Epidermal melanocyte (primary cell): ENCODE results near the gene EXOSC5.
"Not testable (repeated sequence)": the region's sequence is repeated elsewhere in the genome, so short reads cannot be mapped to it uniquely, and the experiment has no call there.

Source experiments
- DNase-seq: peaks from one replicate; pipeline ENCODE4 v3.0.0; 2011; ENCODE audit warnings: low spot score; ENCODE audit not compliant: insufficient read length

EXOSC5 gene

DNA sequence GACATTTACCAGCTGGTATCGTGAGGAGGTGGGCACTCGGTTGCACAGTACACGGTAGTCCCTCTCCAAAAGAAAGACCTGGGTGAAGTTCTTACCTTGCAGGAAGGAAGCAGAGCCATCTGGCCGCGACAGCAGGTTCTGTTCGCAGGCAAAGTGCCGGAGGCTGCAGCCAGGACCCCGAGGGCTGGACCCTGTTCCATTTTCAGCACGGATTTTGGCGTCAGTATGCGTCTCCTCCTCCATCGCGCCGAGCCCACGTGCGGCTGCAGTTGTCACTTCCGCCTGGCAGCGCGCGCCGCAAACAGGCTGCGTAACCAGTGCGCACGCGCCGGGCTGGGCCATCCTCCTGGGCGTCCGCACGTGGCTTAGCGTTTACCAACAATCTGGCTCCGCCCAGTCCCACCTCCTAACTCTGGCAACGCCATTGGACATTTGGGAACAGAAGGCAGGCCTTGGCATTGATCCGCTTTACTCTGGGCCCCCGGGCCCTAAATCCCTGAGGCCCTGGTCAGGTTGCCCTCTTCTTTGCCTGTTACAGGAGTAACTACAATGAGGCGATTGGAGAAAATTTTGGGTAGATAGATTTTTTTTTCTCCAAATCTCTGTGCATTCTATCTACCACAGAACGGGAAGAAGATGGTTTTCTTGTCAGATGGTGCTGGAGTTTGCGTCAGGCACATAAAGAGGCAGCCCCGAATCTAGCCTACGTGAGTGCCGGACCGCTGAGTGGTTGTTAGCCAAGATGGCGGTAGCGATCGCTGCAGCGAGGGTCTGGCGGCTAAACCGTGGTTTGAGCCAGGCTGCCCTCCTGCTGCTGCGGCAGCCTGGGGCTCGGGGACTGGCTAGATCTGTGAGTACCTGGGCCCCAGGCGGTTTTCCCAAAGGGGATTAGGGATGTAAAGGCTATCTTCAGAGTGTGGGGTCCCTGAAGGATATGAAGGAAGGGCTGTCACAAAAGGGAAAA is at the start of gene EXOSC5, which contains the start of gene BCKDHA:
EXOSC5 (minus strand) TSS at position 274 of the 964 bp plus-strand sequence; CDS start at position 243, 31 bp downstream.
BCKDHA (plus strand) TSS at position 733 of the 964 bp plus-strand sequence; CDS start at position 743, 10 bp downstream.
- peak; percentile 95 for DNase-seq

DNA sequence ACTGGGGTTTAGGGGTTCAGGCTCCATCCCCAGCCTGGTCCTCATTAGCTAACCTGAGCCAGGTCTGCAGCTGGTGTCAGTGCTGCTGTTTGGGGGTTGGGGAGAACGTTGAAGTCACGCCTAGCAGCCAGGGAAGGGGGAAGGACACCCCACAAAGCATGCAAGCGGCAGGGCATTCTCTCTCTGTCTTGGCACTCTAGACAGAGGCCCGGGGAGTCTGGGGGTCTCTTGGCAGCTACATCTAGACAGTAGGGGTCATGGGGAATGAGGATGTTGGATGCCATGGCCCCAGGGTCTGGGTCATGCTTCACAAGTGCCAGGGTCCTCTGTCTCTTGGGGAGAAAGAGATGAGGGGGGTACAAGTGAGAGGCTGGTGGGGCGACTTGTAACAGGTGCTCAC is 48.4 kb upstream of the EXOSC5 start:
- DNase-seq, result no peak

DNA sequence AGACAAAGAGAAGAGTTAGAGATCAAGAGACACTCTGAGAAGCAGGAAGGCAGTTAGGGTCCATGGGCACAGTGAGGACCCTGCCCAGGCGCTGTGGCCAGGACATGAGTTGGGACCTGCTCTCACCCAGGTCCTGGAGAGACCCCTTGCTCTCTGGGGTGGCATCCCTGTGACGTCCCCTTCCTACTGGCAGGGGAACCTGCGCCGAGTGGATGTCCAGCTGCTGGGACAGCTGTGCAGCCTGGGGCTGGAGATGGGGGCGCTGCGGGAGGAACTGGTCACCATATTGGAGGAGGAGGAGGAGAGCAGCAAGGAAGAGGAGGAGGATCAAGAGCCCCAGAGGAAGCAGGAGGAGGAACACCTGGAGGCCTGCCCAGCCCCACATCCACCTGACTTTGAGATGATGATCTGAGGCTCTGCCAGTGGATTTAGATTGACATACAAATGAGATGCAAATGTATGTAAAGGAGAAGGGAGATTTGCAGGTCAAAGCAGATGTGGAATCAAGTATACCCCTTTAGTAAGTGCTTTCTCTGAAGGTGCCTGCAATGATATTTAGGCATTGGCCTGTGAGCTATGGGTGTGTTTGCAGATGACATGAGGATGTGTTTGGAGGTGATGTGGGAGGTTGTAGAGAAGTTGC is 46.8 kb upstream of the EXOSC5 start:
- DNase-seq, result no peak

DNA sequence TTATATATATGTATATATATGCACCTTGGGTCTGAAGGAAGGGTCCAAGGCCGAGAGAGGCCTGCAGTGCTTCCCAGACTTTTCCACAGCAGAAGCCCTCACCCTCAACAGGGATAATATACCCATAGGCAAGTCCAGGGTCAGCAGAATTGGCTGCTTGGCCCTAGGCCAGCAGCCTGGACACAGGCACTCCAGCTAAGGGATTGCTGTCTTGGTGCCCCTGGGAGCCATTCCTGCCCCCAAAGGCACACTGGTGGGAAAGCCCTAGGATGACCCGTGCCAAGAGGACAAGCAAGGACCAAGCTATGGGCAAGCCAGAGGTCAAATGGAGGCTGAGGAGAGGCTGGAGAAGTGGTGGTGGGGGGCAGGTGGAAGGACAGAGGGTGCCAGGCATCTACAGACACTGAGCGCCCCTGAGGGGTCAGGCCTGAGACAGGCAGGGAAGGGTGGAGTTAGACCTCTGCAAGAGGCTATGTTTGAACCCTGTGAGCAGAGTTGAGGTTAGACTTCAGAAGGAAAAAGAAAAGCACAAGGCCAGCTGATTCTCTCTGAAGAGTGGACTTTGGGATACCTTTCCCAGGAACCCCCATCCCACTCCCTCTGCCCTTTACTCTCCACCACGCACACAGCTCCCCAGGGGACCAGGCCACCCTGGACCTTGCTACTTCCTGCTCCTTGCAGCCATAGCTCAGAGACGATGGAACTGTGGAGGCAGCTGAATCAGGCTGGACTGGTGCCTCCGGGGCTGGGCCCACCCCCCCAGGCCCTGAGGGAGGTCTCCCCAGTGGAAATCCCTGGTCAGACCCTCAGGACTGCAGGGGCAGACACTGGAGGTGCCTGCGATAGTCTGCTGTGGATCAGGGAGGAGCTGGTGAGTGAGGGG is 45.6 kb upstream of the EXOSC5 start, which contains the start of gene ERICH4:
ERICH4 (plus strand) TSS at position 684 of the 883 bp plus-strand sequence; CDS start at position 698, 14 bp downstream.
- DNase-seq, result no peak

DNA sequence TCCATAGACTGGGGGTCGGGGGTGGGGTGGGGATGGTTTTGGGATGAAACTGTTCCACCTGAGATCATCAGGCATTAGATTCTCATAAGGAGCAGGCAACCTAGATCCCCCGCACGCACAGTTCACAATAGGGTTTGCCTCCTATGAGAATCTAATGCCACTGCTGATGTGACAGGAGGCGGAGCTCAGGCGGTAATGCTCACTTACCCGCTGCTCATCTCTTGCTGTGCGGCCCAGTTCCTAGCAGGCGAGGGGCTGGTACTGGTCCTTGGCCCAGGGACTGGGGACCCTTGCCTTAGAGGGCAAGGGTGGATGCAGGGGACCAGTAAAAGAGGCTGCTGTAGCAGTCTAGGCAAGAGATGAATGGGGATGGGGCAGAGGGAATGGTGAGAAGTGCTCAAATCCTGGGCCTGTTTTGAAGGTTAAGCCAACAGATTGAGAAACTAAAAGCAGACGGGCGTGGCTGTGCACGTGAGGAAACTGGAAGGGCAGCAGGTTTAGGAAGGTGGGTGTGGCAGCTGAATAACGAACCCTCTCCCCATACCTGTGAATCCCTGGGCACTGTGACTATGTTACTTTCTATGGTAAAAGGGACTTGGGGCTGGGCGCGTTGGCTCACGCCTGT is 44.3 kb upstream of the EXOSC5 start:
- DNase-seq, result no peak

DNA sequence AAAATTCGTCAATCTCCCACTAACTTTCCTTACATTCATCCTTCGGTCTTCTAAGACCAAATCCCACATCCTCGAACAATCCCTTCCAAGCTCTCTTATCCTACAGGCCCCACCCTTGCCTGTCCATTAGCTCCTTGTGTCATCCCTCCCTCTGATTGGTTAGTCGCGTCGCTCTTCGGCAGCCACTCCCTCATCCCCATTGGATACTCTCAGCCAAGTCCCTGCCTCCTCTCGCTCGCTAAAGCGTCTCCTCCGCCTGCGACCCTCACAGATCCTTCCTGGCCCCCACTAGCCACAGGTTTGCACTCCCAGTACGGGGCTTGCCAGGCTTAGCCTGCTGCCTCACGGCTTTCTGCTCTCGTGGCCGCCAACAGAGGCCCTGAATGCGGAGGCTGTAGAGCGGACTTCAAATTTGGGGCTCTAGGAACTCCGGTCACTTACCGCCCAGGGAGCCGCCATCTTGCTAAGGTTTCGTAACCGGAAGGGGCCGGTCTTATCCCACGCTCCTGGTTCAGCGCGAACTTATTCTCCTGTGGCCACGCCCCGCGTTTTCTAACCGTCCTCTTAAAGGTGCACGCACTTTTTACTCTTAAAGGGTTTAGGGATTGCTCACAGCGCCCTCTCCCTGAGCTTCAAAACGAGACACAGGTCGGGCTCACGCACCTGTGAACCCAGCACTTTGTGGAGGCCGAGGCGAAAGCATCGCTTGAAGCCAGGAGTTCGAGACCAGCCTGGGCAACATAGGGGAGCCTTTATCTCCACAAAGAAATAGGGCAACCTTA is 42.5 kb upstream of the EXOSC5 start, which contains the start of gene DMAC2:
DMAC2 (minus strand) TSS at position 472 of the 782 bp plus-strand sequence; CDS start at position 459, 13 bp downstream.
- DNase-seq, result peak; percentile 99

DNA sequence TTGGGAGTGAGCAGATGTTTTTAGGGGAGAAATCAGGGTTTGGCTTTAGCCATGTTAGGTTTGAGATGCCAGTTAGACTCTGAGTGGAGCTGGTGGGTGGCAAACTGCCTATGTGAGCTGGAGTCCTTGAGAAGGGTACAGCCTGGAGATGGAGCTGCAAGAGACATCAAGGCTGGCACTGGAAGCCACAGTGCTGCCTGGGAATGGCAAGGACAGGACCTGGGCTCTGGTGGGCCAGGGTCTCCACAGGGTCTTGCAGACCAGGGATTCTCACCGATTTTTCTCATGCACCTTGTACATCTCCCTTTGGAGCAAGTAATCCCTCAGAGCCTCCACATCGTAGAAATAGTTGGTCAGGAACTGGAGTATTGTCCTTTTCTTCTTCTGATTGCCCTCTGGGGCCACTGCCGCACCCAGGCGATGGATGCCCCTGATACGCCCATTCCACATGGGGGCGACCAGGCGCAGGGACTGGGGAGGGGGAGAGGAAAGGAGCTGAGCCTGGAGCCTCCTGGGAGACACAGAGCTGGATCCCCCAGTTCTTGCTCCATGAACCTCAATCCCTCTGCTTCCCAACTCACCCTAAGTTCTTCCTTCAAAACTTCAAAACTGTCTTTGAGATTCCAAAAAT is 40.9 kb upstream of the EXOSC5 start:
- no peak for DNase-seq

DNA sequence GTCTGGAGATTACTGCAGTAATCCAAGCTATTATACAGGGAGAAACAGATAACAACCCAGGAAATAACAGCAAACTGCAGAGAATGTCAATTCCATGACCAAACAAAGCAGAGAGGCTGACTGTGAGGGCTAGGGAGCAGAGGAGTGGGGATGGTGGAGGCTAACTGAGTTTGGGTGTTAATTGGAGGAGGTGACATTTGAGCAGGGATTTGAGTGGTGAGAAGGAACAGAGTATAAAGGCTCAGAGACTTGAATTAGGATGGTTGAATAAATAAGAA is 39.5 kb upstream of the EXOSC5 start:
- no peak for DNase-seq

DNA sequence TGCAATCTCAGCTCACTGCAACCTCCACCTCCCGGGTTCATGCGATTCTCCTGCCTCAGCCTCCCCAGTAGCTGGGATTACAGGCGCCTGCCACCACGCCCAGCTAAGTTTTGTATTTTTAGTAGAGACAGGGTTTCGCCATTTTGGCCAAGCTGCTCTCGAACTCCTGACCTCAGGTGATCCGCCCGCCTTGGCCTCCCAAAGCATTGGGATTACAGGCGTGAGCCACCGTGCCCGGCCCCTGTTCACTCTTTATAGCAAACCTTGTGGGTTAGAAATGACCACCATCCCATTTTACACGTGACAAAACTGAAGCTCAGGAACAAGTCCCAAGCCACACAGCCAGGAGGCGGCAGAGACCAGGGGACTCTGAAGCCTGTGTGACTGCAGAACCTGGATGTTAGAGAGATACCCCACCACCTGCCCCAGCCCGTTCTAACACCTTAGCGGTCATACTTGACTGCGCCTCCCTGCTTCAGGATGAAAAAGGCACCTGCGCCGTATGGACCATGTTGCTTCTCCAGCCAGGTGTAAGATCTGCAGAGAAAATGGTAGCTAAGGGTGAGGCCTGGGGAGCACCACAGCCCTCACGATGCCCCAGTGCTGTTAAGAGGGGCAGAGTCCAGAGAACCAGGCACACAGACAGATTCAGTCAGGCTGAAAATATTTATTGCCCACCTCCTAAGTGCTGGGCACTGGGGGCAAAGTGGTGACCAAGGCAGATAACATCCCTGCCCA is 38.9 kb upstream of the EXOSC5 start:
- DNase-seq, result no peak

DNA sequence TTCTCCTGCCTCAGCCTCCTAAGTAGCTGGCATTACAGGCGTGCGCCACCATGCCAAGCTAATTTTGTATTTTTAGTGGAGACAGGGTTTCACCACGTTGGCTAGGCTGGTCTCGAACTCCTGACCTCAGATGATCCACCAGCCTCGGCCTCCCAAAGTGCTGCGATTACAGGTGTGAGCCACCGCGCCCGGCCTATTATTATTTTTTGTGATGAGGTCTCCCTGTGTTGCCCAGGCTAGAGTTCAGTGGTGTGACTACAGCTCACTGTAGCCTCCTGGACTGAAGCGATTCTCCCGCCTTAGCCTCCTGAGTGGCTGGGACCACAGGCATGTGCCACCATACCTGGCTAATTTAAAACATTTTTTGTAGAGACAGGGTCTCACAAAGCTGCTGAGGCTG is 38.2 kb upstream of the EXOSC5 start:
- not testable (repeated sequence) for DNase-seq

DNA sequence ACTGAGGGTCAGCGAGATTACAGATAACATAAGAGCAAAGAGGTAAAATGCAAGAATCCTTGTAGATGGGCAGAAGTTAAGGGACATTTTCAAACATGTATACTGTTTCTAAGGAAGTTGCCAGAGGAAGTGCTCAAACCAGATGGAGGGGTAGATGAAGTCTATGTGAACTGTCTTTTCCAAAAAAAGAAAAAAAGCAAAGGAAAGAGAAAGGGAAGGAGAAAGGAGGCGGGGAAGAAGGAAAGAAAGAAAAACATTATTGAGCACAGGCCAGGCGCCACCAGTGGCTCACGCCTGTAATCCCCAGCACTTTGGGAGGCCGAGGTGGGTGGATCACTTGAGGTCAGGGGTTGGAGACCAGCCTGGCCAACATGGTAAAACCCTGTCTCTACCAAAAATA is 37.3 kb upstream of the EXOSC5 start:
- no peak for DNase-seq

DNA sequence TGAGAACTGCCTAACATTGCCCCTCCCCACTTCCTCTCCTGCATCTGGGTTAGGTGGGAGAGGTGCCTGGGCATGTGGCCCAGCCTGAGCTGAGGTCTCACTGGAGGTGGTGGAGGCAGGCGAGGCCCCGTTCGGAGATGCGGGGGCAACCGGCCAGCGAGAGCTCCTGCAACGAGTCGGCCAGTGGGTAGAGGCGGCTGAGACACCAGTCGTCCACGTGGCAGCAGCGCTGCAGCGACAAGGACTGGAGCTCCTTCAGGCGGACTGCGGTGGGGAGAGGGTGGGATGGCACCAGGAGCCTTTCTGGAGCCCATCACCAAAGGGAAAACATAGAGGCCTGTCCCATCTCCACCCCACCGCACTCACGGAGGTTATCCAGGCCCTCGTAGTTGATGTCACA is 36.0 kb upstream of the EXOSC5 start:
- no peak for DNase-seq

DNA sequence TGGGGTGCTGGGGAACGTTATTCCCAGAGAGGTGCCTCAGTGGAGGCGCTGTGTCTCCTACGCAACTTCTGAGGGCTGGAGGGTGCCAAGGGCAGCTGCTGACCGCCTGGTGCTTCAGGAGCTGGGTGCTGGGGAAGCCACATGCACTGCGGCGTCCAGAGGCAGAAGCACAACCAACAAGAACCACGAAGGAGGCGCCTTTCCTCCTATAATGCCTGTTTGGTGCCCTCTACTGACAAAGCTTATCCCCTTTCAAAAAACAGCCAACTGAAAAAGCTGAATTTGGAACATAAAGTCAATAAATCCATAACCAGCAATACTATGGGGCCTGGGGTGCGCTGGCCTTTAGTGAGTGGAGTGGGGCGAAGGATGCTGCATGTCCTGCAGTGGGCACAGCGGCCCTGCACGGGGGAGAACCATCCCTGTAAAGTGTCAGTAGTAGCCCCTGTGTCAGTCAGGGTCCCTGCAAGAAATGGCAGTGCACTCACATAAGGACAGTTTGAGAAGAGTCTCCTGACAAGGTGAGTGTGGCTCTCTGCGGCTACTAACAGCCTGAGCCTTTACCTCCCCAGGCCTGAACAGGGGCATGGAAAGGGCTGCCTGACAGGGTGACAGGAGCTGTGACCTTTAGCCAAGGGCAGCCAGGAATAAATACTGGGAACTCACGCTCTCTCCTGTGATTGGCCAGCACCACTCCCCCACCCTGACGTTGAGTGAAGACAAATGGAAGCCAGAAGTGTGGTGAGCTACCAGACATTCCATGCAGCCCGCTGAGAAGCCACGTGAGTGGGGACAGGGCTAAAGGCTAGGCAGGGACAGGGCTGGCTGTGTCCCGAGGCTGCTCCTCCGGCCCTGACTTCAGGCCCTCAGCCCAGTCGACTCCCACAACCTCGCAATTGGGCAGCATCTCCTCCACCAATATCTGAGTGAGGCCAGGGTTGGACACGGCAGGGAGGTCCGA is 34.5 kb upstream of the EXOSC5 start:
- no peak for DNase-seq

DNA sequence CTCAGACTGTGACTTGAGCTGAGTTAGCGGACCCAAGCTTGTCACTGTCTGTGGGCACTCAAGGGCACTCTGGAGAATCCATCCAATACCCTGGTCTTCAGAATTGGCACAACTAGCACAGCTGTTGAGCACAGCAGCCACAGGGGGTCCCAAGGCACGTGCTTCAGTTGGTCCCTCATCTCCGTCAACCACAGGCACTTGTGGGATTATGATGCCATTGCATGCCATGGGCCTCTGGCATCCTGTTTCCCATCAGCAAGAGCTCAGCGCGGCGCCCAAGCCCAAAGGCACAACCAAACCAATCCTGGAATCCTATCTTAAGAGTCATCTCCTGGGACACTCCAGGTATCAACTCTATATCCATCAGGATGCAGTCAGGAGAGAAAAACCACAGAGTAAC is 33.8 kb upstream of the EXOSC5 start:
- DNase-seq, result no peak

DNA sequence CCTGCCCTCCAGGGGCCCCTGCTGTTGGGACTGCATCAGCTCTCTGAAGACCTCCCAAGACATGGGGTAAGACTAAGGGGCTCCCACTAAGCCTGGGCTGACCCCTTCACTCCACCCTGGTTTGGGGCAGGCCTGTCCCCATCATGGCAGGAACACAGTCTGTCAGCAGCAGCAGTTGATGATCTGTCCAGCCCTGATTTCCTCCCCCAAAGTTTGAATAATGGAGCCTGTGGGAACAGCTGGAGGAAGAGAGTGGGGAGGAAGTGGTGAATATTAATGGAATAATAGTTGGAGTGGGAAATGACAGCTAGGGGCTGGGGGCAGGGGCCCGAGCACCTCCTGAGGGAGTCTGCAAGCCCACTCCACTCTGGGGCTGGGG is 31.3 kb upstream of the EXOSC5 start:
- DNase-seq, result no peak

DNA sequence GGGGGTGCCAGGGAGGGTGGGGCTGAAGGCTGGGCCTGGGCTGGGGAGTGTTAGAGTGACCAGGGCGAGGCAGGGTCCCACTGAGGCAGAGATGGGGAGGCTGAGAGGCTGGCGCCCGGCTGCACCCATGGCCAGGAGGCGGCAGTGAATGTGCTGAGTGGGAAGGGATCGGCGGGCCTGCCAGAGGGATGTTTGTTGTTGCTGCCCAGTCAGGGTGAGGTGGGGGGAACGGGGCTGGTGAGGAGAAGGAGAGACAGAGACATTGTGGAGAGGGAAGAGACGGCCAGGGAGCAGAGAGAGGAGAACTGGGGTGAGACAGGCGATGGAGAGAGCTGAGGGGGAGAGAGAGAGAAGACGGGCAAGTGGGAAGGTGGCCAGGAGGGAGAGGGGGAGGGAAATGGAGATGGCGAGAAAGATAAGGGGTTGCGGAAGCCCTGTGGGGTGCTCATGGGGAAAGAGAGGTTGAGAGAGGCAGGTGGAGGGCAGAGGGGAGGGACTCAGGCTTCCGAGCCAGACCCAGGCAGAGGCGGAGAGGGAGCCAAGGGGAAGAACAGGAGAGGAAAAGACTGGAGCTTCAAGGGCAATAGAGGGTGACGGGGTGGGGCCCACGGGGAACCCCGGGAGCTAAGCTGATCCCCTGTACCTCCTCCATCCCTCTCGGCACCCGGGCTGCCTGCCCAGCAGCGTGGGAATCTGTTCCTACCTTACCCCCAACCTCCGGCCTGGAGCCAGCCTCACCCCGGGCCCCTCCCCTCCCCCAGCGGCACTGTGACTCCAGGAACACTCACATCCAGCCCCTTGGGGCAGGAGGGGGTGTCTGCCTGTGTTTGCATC is 30.7 kb upstream of the EXOSC5 start:
- no peak for DNase-seq
